GM18907 (cell line): ENCODE data around the gene TSPYL4.
"Not testable (repeated sequence)": the region's sequence is repeated elsewhere in the genome, so short reads cannot be mapped to it uniquely, and the experiment has no call there.

Source experiments
- ATAC-seq: cut with Tn5 transposase; IDR thresholded peaks from one replicate; pipeline ENCODE4 v1.9.1; 2021; ENCODE audit warnings: mild to moderate bottlenecking, moderate library complexity; ENCODE audit not compliant: unreplicated experiment

Gene TSPYL4

DNA sequence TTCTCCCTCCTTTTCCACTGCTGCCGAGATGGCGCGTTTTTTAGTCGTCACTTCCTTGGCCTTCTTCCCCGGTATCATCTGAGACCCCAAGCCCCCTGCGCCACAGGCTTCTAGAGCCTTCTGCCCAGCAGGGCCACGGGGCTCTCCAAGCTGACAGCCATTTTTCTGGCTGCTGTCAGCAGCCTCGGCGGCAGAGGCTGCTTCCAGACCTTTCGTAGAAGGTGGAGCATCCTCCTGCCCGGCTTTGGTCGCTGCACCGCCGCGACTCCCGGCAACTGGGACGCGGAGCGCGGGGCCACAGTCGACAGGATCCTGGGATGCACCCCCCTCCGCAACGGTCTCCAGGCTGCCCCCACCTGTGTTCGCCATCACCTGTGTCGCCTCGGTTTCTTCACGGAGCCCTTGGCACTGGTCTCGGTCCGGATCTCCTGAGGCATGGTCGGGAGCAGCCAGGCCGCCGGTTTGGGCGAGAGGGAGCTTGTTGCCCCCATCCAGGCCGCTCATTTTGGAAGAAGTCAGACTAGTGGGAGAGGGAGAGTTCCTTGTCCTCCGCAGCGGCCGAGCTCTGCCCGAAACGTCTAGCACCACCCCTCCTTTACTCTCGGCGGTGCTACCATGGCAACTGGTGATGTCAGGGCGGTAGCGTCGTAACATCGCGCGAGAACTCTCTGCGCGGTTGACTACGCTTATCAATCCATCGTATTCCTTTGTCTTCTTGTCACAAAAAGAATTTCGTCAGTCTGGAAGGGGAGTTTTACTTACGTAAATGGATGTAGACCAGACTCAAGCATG is at the start of gene TSPYL4:
TSPYL4 (minus strand) TSS at position 571 of the 792 bp plus-strand sequence; CDS start at position 504, 67 bp downstream.
- peak; percentile 100 for ATAC-seq

DNA sequence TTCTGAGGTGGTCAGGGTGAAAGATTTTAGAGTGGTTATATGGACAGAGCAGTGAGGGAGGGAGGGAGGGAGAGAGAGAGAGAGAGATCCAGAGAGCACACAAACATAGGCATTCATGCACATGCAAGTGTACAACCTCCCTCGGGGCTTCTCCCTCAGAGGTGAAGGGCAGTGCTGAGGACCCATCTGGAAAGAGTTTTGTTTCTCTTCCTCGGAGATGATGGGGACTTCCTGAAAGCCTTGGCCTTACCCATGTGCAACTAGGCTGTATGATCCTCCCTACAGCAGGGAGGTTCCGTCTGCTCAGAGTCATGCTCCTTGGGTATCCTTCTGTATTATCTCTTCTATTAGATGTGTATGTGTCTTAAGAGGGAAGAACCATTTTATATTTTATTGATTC is 47.2 kb upstream of the TSPYL4 start:
- ATAC-seq: no peak

DNA sequence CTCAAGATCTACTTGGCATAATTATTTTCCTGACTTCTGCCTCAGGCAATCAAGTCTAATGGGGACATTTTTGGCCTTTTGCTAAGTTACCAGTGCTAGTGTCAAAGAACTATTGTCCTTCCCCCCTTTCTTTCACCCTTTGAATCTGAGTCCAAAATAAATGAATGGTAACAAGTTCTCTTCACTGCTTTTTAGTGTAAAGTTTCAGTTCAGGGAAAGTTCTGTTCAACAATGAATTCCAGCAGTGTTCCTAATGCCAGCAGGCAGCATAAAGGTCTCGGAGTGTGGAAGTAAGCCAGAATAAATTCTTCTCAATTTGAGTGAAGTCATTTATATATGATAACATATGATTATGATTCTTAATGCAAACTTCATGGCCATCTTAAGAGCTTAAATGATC is 46.7 kb upstream of the TSPYL4 start:
- no peak for ATAC-seq

DNA sequence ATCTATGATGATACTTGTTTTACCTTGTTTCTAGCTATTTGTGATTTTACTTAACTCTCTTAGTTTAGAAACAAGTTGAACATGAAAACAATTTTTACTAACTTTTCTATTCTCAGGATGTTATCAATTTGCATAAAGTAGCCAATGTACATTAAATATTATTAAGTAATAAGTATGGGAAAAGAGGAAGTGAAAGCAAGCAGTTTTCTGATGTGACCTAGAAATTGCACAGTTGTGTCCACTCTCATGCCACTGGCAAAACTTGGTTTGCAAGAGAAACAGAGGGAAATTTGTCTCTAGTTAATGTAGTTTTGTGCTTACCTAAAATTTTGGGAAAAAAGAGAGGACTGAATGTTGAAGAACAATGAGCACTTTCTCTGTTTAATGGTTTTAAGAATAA is 45.1 kb upstream of the TSPYL4 start:
- ATAC-seq: peak; percentile 85

DNA sequence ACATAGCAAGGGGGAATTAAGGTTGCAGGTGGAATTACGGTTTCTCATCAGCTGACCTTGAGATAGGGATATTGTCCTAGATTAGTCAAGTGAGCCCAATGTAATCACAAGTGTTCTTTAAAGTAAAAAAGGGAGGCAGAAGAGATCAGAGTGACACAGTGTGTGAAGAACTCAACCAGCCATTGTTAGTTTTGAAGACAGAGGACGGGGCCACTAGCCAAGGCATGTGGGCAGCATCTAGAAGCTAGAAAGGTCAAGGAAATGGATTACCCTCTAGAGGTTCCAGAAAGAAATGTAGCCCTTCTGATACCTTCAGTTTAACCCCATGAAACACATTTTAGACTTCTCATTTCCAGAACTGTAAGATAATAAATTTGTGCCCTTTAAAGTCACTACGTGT is 44.4 kb upstream of the TSPYL4 start:
- ATAC-seq: no peak

DNA sequence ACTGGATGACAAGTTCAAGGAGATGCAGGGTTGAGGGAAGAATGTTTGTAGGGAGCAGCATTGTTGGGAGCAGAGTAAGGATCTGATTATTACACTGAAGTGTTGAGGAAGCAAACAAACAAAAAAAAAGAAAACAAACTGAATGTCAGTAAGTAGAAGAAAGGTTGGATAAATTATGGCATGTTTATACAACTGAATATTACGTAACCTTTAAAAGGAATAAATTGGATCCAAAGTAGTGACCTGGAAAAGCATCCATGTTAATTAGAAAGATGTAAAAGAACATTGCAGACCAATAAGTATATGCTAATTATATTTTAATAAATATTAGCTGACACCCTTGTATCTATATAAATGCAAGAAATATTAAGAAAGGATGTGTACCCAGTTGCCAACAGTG is 38.7 kb upstream of the TSPYL4 start:
- ATAC-seq: no peak

DNA sequence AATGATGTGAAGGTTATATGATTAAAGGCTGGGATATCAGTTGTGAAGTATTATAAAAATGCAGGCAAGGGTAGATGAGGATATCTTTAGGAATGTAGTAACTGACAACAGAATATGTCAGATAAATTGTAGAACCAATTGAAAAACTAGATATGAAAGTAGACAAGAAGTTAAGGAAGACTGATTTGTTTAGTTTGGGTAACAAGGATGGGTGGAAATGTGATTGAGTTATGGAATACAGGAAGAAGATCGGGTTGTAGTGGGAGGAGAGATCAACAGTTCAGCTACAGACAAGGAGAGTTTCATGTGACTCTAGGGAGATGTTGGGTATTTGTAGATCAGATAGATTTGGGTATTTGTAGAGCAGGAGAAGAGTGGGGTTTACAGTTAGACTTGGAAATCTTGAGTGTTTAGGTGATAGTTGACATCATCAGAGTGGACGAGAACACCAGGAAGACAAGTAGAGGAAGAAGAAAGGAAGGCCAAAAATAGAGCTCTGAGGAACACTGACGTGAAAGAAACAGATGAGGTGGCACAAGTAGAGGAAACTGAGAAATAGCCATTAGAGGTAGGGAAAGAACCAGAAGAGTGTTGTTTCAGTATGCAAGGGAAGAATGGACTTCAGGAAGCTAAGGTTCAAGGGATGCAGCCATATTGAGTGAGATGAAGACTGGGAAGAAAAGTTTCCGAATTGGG is 38.0 kb upstream of the TSPYL4 start:
- ATAC-seq: no peak

DNA sequence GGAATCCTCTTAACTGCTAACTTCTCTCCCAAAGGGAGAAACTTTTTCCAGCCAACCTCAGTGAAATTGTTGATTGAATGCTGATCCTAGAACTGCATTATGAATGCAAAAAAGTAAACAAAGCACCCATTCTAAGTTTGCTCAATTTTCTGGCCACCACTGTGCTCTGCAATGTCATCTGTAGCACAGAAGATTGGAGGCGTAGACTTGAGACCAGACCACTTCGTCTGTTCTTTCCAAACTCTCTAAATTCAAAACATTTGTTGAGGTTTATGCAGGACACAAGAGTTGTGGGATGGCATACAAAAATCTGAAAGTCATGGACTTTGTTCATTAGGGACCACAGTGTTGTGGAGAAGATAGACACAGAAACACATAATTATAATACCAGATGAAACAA is 36.9 kb upstream of the TSPYL4 start:
- no peak for ATAC-seq

DNA sequence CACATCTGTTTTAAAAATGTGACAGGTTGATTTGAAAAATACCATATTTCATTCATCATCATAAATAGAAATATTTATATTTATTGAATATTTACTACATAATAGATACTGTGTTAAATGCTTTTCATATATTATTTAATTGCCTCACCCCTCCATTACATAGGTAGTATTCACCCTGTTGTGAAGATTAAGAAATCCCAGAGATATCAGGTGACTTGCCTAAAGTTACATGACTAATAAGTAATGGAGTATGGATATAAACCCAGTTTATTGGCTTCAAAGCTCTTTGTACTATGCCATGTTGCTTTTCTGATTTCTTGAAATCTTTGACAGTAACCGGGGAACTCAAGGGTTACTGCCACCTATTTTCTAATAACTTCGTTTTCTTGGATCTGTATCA is 36.0 kb upstream of the TSPYL4 start:
- ATAC-seq: no peak

DNA sequence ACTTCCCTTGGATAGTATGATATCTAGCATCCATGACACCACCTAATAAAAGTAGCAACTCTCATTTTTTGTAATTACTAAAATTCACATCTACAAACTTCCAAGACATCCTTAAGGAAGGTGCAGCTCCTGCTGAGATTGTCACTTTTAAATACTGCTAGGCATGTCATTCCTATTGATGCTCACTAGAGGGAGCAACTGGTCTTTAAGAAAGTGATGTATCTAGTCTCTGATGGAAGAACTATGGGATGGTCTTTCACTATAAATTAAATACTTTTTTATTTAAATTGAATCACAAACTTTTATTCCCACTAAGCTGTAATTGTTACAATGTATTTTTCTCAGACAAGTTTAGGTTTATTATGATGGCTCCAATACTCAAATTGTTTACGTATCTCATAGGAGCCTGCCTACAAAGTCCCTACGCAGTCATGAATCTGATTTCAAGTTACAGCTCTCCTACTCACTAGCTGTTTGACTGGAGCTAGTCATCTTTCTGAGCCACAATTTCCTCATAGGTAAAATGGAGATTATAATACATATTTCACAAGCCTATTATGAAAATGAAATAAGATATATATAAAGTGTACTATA is 33.9 kb upstream of the TSPYL4 start:
- ATAC-seq: peak; percentile 70

DNA sequence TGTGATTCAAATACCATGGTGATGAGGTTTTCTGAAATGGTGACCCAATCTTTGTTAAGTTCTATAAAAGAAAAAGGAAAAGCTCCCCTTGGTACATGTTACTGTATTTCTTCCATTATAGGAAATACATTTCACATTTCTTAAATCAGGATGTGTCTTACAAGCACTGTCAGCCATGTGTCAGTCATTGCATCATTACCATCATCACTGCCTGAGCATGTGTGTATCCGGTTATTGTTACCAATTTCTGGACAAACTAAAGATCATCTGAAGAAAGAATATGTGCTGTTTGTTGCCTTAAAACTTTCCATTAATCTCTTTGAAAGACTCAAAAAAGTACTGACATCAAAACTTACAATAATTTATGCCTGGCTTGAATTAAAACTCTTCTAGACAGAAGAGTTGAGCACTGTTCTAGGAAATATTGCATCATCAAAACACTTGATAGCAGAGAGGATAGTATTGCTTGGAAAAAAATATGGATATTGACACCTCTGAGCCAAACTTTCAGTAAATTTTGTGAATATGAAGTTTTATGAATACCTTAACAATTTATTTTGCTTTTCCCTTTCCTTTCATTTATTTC is 33.0 kb upstream of the TSPYL4 start:
- no peak for ATAC-seq

DNA sequence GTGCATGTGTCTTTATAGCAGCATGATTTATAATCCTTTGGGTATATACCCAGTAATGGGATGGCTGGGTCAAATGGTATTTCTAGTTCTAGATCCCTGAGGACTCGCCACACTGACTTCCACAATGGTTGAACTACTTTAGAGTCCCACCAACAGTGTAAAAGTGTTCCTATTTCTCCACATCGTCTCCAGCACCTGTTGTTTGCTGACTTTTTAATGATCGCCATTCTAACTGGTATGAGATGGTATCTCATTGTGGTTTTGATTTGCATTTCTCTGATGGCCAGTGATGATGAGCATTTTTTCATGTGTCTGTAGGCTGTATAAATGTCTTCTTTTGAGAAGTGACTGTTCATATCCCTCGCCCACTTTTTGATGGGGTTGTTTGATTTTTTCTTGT is 31.1 kb upstream of the TSPYL4 start:
- ATAC-seq: not testable (repeated sequence)

DNA sequence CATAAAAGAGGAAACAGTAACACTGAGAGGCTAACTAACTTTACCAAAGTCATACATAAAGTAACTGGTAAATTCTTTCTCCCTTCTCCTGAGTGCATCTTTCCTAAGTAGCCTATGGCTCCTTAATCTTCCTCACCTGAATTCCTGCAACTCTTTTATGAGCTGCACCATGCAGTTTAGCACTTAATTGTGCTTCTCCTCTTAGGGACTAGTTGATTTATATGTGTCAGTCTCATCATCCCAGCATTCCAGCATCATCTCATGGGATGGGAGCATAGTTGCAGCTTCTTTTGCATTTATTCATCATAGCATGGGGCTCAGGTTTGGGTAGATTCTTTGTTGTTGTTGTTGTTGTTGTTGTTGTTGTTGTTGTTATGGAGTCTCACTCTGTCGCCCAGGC is 29.3 kb upstream of the TSPYL4 start:
- no peak for ATAC-seq

DNA sequence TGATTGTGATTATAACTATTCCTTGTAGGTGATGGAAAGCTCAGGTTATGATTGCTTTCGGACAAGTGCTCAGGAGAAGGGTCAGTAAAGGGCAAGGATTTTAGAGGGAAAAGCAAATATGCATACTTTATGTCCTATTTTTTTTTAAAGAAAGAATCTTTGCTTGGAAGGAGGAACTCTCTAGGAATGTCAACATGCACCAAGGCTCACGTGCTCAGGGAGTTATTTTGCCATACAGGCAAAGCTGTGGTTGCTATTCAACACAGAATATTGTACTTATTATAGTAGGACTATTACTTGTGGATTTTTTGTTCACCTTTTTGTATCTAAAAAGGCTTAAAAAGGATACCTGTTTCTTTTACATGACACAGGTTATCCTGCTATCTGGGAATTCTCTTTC is 28.8 kb upstream of the TSPYL4 start:
- ATAC-seq: no peak

DNA sequence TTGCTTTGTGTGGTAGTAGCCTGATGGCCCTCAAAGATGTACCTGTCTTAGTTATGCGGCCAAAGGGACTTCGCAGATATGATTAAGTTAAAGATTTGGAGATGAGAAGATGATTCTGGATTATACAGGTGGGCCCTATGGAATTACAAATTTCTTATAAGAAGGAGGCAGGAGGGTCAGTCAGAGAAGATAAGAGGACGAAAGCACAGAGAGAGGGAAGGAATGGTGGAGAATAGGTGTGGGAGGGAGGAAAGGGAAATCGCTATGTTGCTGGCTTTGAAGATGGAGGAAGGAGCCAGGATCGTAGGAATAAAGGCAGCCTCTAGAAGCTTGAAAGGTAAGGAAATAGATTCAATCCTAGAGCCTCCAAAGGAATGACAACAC is 27.1 kb upstream of the TSPYL4 start:
- ATAC-seq: no peak

DNA sequence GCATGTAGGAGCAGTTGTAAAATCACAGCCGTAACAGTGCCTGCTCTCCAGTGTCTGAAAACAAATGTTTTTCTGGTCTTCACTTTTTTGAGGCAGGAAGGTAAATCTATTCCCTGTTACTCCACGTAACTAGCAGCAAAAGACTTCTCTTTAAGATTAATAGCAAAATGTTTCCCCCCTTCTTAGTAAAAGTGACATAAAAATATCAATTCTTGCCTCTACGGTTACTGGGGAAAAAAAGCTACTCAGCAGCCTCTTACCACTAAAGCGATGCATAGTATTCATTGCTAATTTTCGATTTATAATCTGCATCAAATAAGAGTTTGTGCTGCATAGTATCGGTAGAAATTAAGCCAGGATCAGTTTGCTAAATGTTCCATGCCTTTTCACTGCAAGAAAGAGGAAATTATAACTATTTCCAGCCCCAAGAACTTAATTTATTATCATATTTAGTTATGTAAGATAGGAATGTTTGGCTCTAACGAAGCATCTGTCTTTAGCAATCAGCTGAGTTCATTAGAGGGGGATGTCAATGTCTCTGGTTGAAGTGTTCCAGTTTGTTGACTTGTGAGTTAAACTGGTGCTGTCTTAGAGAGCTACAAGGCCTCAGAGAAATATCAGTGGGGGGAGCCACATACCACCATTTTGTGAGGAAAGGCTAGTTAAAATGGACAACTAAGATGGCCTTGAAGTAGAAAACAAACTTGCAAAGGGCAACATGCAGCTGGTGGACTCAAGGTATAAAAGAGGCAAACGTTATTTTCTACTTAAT is 26.5 kb upstream of the TSPYL4 start:
- no peak for ATAC-seq

DNA sequence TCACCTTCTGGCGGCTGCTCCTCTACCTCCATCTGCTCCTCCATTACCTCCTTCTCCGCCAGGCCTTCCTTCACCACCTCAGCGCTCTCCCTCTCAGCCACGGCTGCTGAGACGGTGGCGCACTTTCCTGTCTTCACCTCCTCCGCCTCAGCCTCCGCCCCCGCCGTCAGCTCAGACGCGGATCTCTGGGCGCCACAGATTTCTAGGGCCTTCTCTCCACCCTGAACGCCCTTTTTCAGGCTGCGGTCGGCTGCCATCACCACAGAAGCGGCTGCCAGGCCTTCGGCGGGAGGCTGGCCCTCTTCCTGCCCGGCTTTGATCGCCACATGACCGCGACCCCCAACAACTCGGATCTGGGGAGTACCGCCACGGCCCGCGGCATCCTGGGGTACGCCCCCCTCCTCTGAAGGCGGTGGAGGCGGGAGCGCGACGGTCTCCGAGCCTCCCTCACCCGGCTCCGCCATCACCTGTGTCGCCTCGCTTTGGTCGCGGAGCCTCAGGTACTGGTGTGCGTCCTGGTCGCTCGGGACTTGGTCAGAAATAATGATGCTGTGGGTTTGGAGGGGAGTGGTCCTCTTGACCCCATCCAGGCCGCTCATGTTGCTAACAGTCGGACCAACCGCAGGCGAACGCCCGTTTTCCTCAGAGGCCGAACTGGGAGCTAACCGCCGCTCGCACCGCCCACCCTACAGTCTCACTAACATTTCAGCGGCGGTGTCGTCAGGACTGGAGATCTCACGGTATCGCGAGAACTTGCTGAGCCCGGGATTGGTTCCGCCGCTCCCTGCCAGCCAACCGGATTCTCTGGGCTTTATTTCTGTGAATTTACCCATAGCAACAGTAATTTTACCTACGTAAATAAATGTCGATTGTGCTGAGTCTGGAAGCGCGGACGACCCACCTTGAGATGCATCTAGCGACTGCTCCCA is 25.6 kb upstream of the TSPYL4 start, which contains the start of gene TSPYL1:
TSPYL1 (minus strand) TSS at position 699 of the 929 bp plus-strand sequence; CDS start at position 599, 100 bp downstream.
- peak; percentile 98 for ATAC-seq

DNA sequence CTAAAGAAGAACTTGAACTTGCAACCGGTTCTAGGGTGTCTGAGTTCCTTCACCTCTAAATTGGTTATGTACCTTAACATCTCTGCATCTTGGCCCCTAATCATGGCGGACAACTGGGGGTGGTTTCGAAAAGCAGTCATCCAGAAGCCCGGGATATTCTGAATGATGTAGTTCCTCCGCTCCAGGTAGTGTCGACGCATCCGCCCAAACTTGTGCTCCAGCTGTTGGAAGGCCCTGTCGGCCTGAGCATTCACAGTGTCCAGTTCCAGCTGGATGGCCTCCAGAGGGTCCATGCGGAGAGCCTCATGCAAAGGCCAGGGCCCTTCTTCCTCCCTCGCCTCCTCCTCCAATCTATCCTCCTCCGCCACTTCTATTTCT is 25.0 kb upstream of the TSPYL4 start:
- no peak for ATAC-seq

DNA sequence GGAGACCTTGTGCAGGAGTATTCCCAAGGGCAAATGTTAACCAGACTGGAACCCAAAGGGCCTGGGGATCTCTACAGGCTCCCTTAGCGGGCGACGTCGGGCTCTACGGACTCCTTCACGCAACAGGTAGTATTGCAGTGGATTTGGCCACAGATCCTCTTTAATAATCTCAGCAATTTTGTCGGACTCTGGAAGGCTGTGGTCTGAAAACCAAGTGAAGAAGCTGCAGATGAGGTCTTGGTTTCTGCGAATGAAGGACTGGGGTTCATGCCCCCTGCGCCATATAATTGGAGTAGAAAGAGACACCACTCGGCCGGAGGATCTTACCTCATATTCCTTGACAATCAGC is 24.6 kb upstream of the TSPYL4 start:
- ATAC-seq: no peak

DNA sequence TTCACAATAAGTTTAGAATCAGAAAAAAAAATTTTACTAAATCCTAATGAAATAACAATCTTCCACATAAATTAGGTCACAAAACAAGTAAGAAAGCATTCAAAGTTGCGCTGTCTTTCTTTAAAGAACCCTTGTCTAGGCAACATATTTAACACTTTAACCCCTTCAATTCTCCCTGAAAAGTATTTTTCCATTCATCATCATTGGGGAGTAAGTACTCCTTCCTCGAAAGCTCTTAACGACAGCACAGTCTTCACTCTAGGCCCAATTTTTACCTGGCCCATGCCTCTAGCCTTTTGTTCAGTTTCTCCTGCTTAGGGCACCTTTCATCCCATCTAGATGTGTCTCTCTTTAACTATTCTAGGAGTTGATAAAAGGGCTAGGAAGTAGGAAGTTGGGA is 23.2 kb upstream of the TSPYL4 start:
- ATAC-seq: no peak
